GM18873 (cell line): ENCODE data around the gene GRIK2.

Source experiments
- ATAC-seq: cut with Tn5 transposase; IDR thresholded peaks from one replicate; pipeline ENCODE4 v1.9.1; 2021; ENCODE audit warnings: mild to moderate bottlenecking, moderate library complexity, moderate number of reproducible peaks; ENCODE audit not compliant: unreplicated experiment, low FRiP score

The GRIK2 gene

GRCh38 chr6:101531538-101531937 lies 138.0 kb downstream of the GRIK2 start:
- ATAC-seq = no peak

GRCh38 chr6:101534386-101534785 lies 140.9 kb downstream of the GRIK2 start:
- no peak for ATAC-seq

- no peak for ATAC-seq
Measured at GRCh38 chr6:101534821-101535220, 141.3 kb downstream of the GRIK2 start.

- ATAC-seq = no peak
Measured at GRCh38 chr6:101537753-101538316, 144.3 kb downstream of the GRIK2 start.

- ATAC-seq = no peak
Measured at GRCh38 chr6:101539510-101540245, 146.2 kb downstream of the GRIK2 start.

- no peak for ATAC-seq
Measured at GRCh38 chr6:101541894-101542293, 148.4 kb downstream of the GRIK2 start.

- no peak for ATAC-seq
Measured at GRCh38 chr6:101543796-101544195, 150.3 kb downstream of the GRIK2 start.

- ATAC-seq = no peak
Measured at GRCh38 chr6:101544286-101544685, 150.8 kb downstream of the GRIK2 start.

- ATAC-seq = no peak
Measured at GRCh38 chr6:101545191-101545590, 151.7 kb downstream of the GRIK2 start.

- ATAC-seq = no peak
Measured at GRCh38 chr6:101550451-101550850, 156.9 kb downstream of the GRIK2 start.

GRCh38 chr6:101554231-101554630 lies 160.7 kb downstream of the GRIK2 start:
- no peak for ATAC-seq

- no peak for ATAC-seq
Measured at GRCh38 chr6:101558712-101559111, 165.2 kb downstream of the GRIK2 start.

- ATAC-seq = no peak
Measured at GRCh38 chr6:101572627-101573026, 179.1 kb downstream of the GRIK2 start.

- no peak for ATAC-seq
Measured at GRCh38 chr6:101577091-101577490, 183.6 kb downstream of the GRIK2 start.

GRCh38 chr6:101578306-101578705 lies 184.8 kb downstream of the GRIK2 start:
- no peak for ATAC-seq

- ATAC-seq = no peak
Measured at GRCh38 chr6:101582792-101583191, 189.3 kb downstream of the GRIK2 start.

GRCh38 chr6:101585501-101585900 lies 192.0 kb downstream of the GRIK2 start:
- ATAC-seq = no peak

- no peak for ATAC-seq
Measured at GRCh38 chr6:101588343-101588742, 194.8 kb downstream of the GRIK2 start.

GRCh38 chr6:101595276-101595675 lies 201.8 kb downstream of the GRIK2 start:
- ATAC-seq = no peak

GRCh38 chr6:101597693-101598092 lies 204.2 kb downstream of the GRIK2 start:
- no peak for ATAC-seq

- no peak for ATAC-seq
Measured at GRCh38 chr6:101605426-101605825, 211.9 kb downstream of the GRIK2 start.

- ATAC-seq = peak; percentile 80
Measured at GRCh38 chr6:101605874-101606273, 212.4 kb downstream of the GRIK2 start.
